IMR-90 (cell line): ENCODE measurements around the gene MICALL2.

Experiments used
- CEBPB ChIP-seq: IDR thresholded peaks from 2 replicates; pipeline ENCODE4 v1.6.1; 2012; ENCODE audit warnings: low read depth, low read length, improper control_type of control experiment
- CHD1 ChIP-seq: IDR thresholded peaks from 2 replicates; pipeline ENCODE4 v1.6.1; 2012; ENCODE audit warnings: low read depth, low read length, improper control_type of control experiment
- CTCF ChIP-seq: conservative IDR thresholded peaks from 2 replicates; pipeline ENCODE4 v1.5.1; 2012; ENCODE audit warnings: mild to moderate bottlenecking, low read depth, low read length, improper control_type of control experiment
- MAFK ChIP-seq: IDR thresholded peaks from 2 replicates; pipeline ENCODE4 v1.6.1; 2012; ENCODE audit warnings: low read depth, low read length, improper control_type of control experiment
- MAZ ChIP-seq: IDR thresholded peaks from 2 replicates; pipeline ENCODE4 v1.6.1; 2012; ENCODE audit warnings: low read depth, mild to moderate bottlenecking, low read length, improper control_type of control experiment, moderate library complexity, borderline replicate concordance
- MXI1 ChIP-seq: IDR thresholded peaks from 2 replicates; pipeline ENCODE4 v1.6.1; 2012; ENCODE audit warnings: low read depth, mild to moderate bottlenecking, low read length, moderate library complexity, borderline replicate concordance
- POLR2A ChIP-seq: IDR thresholded peaks from 2 replicates; pipeline ENCODE4 v1.6.1; 2012; ENCODE audit warnings: mild to moderate bottlenecking, low read depth, low read length
- RAD21 ChIP-seq: IDR thresholded peaks from 2 replicates; pipeline ENCODE4 v1.6.1; 2012; ENCODE audit warnings: low read length, improper control_type of control experiment
- RCOR1 ChIP-seq: IDR thresholded peaks from 2 replicates; pipeline ENCODE4 v1.6.1; 2012; ENCODE audit warnings: mild to moderate bottlenecking, low read length, improper control_type of control experiment; ENCODE audit not compliant: insufficient replicate concordance
- SMC3 ChIP-seq: fragments of 150-350 bp; IDR thresholded peaks from 2 replicates; pipeline ENCODE4 v1.6.1; 2016; ENCODE audit warnings: low read depth, mild to moderate bottlenecking, antibody characterized with exemption, low read length, moderate library complexity
- USF2 ChIP-seq: fragments of 150-350 bp; IDR thresholded peaks from 2 replicates; pipeline ENCODE4 v1.6.1; 2017; ENCODE audit warnings: mild to moderate bottlenecking, antibody characterized with exemption, low read length, low read depth

GRCh38 chr7:1466524-1467271 is 7.4 kb upstream of the MICALL2 start:
- TF ChIP-seq POLR2A (no peak), RCOR1 (no peak), CTCF (no peak), USF2 (no peak), MXI1 (no peak), MAFK (no peak), RAD21 (no peak), MAZ (no peak), SMC3 (no peak), CEBPB (no peak), CHD1 (no peak)
